ENCODE results near the gene RTL10.
"Not testable (repeated sequence)": the region's sequence is repeated elsewhere in the genome, so short reads cannot be mapped to it uniquely, and the experiment has no call there.

Gene RTL10

DNA sequence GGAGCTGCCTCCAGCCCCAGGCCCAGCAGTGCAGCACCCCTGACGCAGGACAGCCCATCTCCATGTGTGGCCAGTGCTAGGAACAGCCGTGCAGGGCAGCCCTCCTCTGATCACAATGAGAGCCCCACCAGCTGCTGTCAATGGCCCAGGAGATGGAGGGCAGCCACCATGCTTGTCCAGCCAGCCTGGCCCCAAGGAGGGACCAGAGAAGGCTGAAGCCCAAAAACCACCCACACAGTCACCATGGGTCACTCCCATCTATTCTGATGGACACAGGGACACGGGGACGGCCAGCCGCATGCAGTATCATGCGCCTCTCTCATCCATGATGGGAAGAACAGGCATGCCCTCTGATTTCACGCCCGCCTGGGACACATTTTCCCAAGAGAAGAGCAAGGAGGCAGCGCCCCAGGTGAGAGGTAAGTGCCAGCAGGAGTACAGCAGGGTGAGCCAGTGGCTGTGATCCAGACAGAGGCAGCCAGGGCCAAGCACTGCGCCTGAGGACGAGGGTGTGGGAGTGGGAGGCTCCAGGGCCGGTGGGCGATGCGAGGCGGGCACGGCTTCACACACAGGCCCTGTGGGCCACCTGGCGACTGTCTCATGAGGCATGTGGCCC, 33.6 kb upstream of the RTL10 start:
- DNase-seq, result no peak

DNA sequence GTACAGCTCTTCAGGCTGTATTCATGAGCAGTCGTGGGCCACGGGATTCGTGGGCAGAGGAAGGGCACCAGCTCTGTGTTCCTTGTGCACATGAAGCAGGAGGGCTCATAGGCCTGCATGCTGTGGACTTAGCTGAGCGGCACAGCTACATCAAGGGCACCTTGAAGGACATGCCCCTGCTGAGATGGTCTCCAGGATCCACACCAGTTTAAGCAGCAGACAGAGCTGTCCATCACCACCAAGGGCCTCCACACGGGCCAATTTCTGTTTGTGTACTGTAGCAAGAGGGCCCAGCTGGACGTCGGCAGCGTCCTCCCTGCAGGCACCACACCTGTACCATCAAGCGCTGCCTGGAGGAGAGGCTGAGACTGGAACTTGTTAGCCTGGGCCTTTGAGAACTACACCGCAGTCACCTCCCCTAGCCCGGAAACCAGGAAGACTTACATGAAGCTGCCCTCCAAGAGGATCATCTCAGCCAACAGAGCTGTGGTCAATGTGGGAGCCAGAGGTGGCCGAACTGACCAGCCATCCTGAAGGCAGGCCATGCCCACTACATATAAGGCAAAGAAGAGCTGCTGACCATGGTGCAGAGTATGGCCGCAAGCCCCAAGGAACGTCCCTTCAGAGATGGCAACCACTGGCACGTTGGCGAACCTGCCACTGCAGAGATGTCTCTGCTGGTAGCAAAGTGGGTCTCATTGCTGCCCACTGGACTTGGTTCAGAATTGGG, 32.7 kb upstream of the RTL10 start:
- no peak for DNase-seq

DNA sequence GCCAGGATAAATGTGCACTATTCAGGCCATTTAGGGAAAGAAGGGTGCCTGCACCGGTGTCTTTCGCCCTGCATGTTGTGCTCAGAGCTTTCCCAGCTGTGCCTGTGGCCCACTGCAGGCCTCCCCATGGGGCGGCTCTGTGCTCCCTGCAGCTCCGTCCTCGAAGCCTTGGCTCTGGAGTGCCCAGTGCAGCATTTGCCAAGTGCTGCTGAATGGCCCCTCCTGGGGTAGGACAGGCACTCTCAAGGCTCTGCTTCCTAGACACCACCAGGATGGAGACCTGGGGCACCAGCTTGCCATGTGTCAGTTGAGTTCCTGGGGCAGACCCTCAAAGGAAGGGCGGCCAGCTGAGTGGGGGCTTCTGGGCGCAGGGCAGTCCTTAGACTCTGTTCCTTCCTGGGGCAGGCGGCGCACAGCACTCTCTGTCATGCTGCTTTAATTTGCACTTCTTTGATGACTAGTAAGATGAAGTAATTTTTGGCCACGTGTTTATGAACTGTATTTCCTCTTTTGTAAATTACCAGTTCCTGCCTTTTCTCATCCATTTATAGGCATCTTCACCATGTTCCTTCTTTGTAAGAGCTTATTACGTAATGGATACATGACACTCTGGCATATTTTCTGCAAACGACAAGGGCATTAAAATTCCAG, 32.1 kb upstream of the RTL10 start:
- no peak for DNase-seq

DNA sequence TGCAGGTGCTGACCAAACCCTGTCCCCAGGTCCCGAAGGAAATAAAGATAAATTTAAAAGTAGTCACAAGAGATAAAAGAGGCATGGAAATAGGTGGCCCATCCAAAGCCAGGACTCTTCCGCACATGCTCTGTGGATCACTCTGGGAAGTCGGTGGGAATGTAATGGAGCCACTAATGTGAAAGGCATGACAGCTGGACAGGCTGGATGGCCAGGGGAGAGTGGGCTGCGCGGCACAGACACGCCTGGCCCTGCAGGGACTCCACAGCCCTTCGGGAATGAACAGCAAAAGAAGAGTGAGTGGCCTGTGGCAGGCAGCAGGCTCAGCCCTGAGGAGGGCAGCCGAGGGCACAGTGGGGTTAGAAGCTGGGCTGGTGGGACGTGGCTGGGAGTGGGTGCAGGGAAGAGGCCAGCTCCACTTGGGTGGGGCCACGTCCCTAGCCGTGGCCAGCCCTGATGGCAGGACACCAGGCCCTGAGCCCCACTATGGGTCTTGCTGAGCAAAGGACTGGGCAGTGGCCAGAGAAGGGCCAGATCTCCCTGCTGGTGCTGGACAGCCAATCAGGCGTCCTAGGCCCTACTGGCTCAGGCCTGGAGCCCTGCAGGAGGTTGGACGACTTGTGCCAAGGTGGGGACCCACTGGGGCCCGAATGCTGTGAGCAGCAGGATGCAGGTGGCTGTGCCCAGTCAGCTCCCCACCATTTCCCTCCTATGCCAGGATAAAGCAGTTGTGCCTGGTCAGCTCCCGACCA, 31.3 kb upstream of the RTL10 start:
- DNase-seq, result no peak

DNA sequence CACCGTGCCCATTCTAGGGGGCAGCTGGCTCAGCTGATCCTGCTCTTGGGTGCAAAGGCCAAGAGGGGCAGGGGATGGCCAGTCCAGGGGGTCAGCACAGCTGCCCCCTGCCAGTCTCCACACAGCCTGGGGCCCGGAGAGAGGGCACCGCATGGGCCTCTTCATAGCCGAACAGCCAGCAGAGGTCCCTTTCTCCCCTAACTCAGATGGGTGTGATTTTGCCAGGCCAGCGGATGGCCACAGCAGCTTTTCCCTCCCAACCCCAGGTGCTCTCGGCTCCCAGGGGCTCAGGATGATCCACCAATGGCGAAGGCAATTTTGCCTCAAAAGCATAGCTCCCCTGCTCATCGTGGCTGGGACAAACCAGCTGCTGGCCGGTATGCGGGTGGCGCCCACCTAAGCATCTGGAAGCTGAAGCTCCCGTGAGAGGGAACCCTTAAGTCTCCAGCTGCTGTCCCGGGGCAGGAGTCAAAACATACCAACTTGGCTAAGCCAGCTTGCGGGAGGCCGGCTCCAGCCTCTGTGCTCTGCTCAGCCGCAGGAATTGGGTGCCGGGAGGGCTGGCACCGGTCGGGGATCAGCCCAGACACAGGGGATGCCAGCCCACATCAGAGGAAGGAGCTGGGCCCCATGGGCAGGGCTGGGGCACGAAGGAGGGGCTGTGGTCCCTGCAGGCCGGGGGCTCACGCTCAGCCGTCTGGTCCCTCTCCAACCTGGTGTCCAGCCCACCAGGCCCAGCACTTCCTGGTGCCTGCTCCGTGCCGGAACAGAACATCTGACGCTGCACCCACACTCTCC, 30.5 kb upstream of the RTL10 start:
- DNase-seq, result no peak

DNA sequence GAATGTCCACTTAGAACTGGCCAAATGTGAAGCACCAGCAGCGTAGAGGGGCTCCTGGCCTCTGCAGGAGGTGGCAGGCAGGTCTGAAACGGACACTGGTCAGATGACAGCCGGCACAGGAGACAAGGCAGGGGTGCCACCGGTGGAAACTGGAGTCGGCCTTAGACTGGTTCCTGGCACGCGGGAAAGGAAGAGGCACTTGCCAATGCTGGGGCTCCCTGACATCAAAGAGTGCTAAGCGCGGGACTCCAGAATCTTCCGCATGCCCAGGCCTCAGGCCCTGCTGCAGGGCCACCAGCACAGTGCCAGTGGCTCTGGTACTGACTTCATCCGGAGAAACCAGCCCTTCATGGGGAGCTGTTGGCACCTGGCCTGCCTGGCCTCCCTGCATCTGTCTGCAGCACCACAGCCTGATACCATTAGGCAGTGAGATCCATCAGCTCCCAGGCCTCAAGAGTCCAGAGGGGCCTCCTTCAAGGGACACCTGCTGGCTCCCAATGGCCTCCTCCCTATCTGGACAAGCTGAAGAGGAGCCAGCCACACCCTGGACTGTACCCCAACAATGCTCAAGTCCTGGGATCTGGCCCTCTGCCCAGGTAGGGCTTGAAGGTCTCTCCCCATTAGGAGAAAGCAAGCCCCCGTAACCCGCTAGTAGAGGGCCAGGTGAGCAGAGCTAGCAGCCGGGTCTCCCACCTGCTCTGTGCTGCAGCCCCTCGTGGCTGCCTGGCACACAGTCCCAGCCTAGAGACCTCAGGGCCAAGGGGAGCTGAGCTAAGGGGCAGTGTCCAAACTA, 29.7 kb upstream of the RTL10 start:
- DNase-seq, result no peak

DNA sequence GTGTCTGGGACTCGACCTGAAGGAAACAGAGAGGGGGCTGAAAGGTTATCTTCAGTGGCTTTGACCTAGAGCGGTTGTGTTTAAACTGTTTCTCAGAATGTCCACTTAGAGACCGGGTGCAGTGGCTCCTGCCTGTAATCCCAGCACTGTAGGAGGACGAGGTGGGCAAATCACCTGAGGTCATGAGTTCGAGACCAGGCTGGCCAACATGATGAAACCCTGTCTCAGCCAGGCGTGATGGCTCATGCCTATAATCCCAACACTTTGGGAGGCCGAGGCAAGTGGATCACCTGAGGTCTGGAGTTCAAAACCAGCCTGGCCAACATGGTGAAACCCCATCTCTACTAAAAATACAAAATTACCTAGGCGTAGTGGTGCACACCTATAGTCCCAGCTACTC, 28.8 kb upstream of the RTL10 start:
- DNase-seq, result not testable (repeated sequence)

DNA sequence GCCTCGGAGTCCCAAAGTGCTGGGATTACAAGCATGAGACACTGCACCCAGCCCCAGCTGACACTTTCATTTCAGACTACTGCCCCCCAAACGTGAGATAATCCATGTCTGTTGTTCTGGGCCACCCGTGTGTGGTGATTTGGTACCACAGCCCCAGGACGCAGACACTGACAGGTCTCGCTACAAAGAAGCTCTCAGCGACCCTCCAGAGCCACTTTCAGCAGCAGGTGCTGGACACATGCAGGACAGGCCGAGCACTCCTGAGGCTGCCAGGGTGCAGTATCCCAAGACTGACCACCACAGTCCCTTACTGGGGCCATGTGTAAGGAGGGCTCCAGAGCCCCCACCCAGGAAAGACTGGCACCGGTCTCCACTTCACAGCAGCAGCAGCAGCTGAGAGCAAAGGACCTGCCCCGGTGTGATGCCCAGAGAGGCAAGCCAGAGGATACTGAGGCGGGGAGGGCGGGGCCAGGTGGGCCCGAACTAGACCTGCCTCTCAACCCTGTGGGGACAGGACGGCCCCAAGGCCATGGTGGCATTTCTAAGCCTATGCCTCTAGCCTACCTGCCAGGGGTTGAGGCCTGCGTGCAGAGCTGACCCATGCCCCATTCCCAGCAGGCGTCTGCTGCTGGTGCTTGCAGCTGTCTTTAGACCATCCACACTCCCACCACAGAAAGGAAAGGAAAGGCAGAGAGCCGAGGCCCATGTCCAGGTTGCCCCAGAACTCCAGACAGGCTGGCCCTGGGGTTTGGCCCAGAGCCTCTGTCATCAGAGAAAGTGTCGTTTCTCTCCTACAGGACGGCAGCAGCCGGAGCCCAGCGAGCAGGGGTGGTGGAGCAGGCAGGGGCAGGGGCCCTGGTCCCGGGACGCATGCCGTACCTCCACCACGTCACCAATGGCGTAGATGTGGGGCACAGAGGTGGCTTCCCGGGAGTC, 28.0 kb upstream of the RTL10 start:
- no peak for DNase-seq

DNA sequence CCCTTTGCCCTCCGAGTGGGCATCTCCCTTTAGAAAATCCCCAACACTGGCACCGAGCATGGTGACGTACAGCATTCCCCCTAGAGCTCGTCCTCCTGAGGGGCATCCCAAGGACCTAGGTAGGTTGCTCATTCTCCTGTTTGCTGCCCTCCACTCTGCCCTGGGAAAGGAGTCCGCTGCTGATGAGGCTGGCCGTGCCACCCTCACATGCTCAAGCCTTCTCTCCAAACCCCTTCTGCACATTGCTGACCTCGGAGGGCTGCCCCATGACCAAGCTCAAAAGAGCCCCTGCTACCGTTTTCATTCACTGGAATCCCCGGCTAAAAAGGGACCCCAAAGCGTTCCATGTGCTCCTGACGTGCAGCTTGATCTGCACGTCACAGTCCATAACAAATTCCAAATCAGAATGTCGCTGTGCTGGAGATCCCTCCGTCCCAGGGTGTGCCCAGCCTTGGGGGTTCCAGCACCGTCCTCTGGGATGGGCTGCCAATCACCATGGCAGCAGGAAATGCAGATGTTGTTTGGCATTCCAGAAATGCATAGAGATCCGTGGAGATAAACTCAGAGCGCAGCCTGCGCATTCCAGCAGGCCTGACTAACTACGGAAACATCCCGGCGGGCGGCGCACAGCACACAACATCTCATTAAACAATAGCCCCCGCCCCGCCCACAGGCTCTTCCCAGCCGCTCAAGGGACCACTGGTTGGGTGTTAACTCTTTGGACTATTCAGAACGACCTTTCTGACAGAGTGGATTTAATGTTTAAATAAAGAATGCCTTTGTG, 26.3 kb upstream of the RTL10 start:
- no peak for DNase-seq

DNA sequence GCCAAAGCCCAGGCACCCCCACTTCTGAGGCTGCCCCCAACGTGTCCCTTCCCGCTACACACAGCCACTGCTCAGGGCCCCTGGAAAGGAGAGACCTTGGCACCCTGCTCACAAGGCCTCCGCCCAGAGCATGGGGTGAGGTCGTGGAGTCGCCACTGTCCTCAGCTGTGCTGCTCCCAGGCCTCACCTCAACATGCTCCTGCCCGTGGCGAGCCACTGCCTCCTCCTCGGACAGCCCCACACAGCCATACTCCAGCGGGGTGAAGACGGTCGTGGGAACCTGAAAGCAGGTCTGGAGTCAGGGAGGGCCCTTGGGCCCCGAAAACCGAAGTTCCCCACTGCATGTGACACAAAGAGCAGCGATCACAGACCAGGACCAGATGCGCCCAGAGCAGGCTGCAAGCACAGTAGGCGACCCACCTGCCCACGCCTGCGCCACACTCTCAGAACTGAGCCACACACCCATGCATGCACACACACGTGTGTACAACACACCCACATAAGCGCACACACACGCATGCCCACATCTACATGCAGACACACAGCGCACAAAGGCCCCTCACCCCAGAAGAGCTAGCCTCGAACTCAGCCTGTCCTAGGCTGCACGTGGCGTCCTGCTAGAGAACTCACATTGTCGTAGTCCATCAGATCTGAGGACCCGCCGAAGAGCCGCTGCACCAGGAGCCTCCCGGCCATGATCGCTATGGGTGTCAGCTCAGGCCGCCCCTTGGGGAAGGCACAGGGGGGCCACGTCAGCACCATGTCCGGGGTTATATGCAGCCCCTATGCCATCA, 25.5 kb upstream of the RTL10 start:
- DNase-seq, result no peak

DNA sequence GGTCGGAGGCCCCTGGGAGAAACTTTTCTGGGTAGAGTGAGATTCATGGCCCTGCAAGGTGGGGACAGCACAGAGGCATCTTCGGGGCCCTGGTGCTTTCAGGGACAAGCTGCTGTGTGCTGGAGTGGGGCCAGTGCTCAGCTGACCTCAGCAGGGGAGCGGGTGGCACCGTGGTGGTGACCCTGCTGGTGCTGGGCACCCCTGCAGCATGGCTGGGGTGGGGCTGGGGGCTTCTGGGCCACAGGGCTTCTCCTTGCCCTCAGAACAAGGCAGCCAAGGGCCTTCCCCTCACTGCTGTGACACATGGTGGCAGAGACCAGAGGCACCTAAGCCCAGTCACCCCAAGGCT, 24.9 kb upstream of the RTL10 start:
- DNase-seq, result no peak

DNA sequence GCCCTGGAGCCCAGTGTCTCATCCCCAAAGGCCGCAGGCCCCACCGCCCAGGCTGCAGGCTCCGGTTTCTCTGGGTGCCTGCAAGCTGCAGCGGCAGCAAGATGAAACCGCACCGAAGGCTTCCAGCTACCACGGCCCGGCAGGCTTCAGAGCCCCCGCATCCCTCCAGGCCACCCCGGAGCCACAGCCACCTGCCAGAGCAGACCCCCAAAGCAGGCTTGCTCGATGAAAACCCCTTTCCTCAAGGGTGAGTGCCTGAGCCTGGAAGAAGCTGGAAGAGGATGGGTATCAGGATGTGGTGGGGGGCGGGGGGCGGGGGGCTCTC, 24.5 kb upstream of the RTL10 start:
- DNase-seq, result no peak

DNA sequence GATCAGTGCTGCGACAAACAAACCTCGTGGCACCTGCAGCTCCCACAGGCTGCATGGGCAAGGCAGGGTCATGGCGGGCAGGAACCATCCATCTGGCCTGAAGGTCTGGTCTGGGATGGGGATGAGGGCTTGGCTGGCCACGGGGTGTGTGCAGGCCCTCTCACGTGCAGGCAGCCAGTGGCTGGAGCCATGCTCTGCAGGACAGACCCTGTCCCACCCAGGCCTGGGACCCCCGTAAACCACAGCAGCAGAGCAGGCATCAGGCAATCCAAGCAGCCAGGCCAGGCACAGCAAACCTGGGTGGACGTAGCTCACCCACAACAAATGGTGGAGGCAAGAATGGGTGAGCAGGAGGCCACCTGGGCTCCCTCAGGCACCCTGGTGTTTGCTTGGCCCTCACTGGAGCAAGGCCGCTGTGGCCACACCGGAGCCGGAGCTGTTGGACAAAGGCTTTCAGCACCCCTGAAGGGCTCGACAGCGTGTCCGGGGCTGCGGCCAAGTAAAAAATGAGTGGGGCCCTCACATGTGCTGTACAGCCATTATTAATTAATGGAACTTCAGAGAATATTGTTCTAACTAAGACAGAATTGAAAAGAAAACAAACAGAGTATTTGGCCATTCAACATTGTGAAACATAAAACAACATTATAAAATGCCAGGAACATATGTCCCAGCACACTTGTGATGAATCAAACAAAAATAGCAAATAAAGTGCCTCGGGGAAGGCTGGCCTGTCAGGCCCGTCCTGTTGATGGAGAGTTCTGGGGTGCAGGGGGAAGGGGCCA, 24.0 kb upstream of the RTL10 start:
- DNase-seq, result no peak

DNA sequence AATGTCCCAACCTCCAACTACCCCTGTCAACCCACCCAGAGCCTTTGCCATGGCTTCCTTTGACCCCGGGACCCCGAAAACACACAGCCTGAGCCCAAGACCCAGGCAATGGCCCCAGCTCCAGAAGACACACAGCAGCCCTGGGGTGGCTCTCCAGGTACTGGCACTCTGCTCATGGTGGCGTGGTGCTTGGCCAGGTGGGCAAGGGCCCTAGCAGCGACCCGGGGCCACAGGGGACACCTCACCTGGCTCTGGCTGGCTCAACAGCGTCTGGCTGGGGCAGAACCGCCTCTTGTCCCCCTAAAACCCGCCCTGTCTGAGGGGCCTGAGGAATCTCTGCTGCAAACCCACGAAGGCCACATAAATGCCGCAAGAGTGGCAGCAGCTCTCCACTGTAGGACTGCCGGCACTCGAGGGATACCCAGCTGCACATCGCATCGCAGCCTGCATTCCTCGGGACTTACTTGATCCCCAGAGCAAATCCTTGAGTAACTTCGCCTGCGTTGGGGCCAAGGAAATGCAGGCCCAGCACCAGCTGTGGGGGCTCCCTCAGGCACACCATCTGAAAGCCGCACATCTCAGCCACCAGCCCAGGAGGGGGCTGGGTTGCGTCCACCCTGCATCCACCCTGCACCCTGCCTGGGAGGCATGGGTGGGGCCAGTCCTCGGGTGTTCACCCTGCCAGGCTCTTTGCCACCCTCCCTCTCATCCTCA, 23.1 kb upstream of the RTL10 start:
- no peak for DNase-seq

DNA sequence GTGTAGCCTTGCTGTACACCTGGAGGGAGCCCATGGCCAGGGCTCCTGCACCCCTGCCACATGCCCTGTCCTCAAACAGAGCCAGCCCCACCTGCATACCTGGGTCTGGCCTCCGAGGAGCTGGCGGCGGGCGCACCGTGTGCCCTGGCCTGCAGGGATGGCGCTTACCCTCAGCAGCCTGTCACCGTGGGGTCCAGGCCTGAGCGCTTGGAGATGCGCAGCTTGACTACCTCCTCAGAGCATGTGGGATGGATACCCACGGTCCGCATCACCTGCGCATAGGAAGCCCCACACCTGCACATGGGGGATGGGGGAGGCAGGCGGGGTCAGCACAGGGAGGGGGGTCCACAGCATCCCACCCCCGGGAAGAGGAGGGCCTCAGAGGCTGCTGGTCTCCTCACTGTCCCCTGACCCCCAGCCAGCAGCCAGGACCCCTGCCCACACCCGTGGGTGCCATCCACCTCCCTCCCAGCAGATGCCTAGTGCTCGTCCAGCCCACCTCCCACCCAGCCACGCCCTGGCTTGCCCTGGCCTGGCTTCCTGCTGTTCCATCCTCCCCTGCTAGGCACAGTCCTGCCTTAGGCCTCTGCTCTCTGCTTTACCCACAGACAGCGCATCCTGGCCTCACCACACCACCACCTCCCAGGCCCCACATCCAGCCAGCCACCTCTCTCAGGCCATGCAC, 22.4 kb upstream of the RTL10 start:
- DNase-seq, result no peak

DNA sequence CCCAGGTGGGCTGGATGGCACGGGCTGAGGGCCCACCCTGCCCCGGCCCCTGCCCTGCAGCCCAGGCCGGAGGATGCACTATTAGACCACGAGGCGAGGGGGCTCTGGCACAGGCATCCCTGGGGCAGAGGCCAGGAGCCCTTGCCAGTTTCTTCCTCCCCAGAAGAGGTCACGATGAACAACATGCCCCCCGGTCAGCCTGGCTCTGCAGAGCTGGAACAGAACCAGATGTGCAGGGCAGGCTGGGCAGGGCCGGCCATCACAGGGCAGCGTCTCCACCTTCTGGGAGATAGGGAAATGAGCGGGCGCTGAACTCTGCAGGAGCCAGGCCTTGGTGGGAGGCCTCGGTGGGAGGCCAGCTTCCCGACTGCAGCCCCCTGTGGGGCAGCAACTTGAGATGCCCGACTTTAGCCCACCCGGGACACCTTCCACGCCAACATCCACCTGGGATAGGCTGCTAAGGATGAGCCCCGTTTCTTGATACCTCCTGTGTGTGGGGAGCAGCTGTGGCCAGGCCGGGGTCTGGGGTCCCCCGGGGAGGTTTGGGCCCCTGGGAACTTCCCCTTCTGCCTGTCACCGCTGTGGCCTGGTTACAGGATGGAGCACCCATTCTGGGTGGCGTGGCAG, 21.8 kb upstream of the RTL10 start:
- no peak for DNase-seq
